DND-41 (cell line): ENCODE measurements around the gene ACE.

Source experiments
- ATAC-seq: fragments of 200-7000 bp; cut with Tn5 transposase; 3 replicates; pipeline ENCODE4 v1.9.1; 2021; ENCODE audit warnings: low read depth; ENCODE audit not compliant: insufficient read depth
- DNase-seq: peaks from one replicate; pipeline ENCODE4 v3.0.0-alpha.2; 2020
- H2AFZ ChIP-seq: 2 replicates; pipeline ENCODE4 v1.6.0; 2012; ENCODE audit warnings: low read depth, low read length
- H3K27ac ChIP-seq: 2 replicates; pipeline ENCODE4 v1.5.1; 2012; ENCODE audit warnings: low read length, inconsistent platforms
- H3K27me3 ChIP-seq: fragments of 200-600 bp; sonication (generic); 2 replicates; pipeline ENCODE4 v1.6.0; 2012; ENCODE audit warnings: low read length, mild to moderate bottlenecking, inconsistent platforms; ENCODE audit not compliant: insufficient read depth, poor library complexity
- H3K36me3 ChIP-seq: 2 replicates; pipeline ENCODE4 v1.5.1; 2012; ENCODE audit warnings: low read length, inconsistent platforms; ENCODE audit not compliant: insufficient read depth
- H3K4me1 ChIP-seq: 2 replicates; pipeline ENCODE4 v1.5.1; 2012; ENCODE audit warnings: mild to moderate bottlenecking, low read length; ENCODE audit not compliant: insufficient read depth
- H3K4me2 ChIP-seq: 2 replicates; pipeline ENCODE4 v1.6.0; 2012; ENCODE audit warnings: mild to moderate bottlenecking, moderate library complexity, low read length, inconsistent platforms; ENCODE audit not compliant: insufficient read depth
- H3K4me3 ChIP-seq, 2 experiments: fragments of 200-600 bp in 1 of 2; shearing (Covaris generic) in 1 of 2; 2 replicates each; pipeline ENCODE4 v1.5.1; 2012 to 2016; ENCODE audit warnings: inconsistent platforms in 2 of 2, low read length in 2 of 2, mild to moderate bottlenecking in 2 of 2, low read depth in 1 of 2, moderate library complexity in 1 of 2
- H3K79me2 ChIP-seq: 2 replicates; pipeline ENCODE4 v1.6.0; 2012; ENCODE audit warnings: low read length, inconsistent platforms; ENCODE audit not compliant: insufficient read depth
- H3K9ac ChIP-seq: 2 replicates; pipeline ENCODE4 v1.6.0; 2012; ENCODE audit warnings: low read depth, mild to moderate bottlenecking, inconsistent platforms, low read length, moderate library complexity
- H3K9me3 ChIP-seq: 2 replicates; pipeline ENCODE4 v1.5.1; 2012; ENCODE audit warnings: low read length, moderate library complexity, mild to moderate bottlenecking, inconsistent platforms; ENCODE audit not compliant: insufficient read depth, severe bottlenecking
- H4K20me1 ChIP-seq: 2 replicates; pipeline ENCODE4 v1.6.0; 2012; ENCODE audit warnings: low read length; ENCODE audit not compliant: insufficient read depth
- CTCF ChIP-seq: IDR thresholded peaks from 2 replicates; pipeline ENCODE4 v1.5.1; 2012; ENCODE audit warnings: borderline replicate concordance, low read length, moderate library complexity, mild to moderate bottlenecking; ENCODE audit not compliant: poor library complexity, severe bottlenecking; ENCODE audit errors: extremely low read depth
- EZH2 ChIP-seq: IDR thresholded peaks from 3 replicates; pipeline ENCODE4 v1.6.1; 2012; ENCODE audit warnings: borderline replicate concordance, low read depth, mild to moderate bottlenecking, moderate library complexity, low read length, inconsistent platforms; ENCODE audit not compliant: severe bottlenecking

ACE gene

GRCh38 chr17:63516910-63517824 lies 40.3 kb downstream of the ACE start:
- DNase-seq (no peak), ATAC-seq (no peak)
- Histone ChIP-seq H2AFZ (no peak overlapping the region), H4K20me1 (peaks cover 15% of the 10 kb centered on the region), H3K4me2 (no peak overlapping the region), H3K27ac (no peak overlapping the region), H3K79me2 (no peaks in the 10 kb centered on the region), H3K27me3 (no peaks in the 10 kb centered on the region), H3K36me3 (no peaks in the 10 kb centered on the region), H3K4me3 (no peak overlapping the region), H3K9ac (no peak overlapping the region), H3K4me1 (no peaks in the 10 kb centered on the region), H3K9me3 (no peaks in the 10 kb centered on the region)
- no peak for TF ChIP-seq CTCF
- no peak for TF ChIP-seq EZH2

DNA sequence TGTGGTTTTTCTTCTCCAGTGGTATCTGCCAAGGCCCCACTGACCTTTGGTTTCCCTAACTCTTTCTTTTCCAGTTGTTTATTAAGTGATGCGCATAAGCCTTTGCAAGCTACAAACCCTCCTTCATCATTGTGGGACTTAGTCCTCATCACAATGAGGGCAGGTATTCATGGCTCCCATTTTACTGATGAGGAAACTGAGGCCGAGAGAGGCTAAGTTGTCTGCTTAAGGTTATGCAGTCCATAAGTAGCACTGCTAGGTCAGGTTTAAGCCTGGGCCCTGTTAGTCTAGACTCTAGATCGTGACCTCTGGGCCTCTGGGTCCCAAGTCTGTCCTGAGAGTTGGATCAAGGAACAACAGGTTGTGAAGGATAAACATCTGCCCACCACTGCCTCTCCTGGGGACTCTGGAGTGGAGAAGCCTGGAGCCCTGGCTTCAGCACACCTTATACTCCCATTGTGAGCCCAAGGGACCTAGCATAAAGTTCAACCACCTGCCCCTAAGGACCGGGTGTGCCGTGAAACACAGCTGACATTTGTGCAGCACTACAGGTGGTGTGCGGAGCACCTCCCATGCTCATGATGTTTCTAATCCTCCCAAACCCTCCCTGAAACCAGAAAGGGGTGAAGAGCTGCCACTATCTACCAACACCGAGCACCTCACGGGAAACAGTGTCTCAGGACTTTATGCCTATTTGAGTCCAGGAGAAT lies 41.1 kb downstream of the ACE start:
- DNase-seq (no peak), ATAC-seq (no peak)
- H4K20me1 ChIP-seq, result peaks cover 20% of the 10 kb centered on the region
- H3K4me2 ChIP-seq, result no peak overlapping the region
- no peaks in the 10 kb centered on the region for H3K79me2 ChIP-seq
- H2AFZ ChIP-seq, result no peak overlapping the region
- H3K9ac ChIP-seq, result no peak overlapping the region
- no peaks in the 10 kb centered on the region for H3K27me3 ChIP-seq
- no peak overlapping the region for H3K27ac ChIP-seq
- H3K4me1 ChIP-seq, result no peaks in the 10 kb centered on the region
- H3K9me3 ChIP-seq, result no peaks in the 10 kb centered on the region
- no peaks in the 10 kb centered on the region for H3K36me3 ChIP-seq
- no peak overlapping the region for H3K4me3 ChIP-seq
- TF ChIP-seq CTCF (no peak), EZH2 (no peak)

DNA sequence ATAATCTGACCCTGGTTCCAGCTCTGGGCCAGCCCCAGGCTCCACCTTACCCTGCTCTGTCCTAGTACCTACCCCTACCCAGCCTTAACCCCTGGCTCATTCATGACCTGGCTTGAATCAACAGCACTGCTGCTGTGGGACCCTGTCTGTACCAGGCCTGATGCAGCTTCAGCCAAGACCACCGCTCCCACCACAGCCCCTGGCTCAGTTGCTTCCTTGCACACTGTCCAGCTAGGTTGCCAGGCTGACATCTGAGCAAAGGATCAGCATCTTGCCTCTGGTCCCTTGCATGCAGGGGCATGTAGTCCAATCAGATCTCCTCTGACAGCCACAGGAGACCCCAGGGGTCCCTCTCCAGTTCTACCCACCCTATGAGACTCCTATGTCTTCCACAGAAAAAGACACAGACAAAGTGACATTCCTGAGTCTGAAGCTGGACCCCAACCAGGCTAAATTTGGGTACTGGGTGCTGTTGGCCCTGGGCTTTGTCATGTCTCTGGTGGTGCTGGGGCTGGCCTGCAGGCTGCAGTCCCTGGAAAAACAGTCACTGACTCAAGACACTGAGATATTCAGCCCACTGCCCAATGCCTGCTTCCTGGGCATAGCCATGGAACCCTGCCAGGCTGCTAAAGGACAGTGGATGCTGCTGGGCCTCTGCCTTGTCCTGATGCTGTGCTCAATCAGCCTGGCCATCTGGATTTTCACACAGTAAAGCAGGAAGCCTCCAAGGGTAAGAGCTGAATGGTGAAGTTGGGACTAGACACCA lies 42.4 kb downstream of the ACE start:
- Histone ChIP-seq H4K20me1 (peaks cover 23% of the 10 kb centered on the region), H3K9me3 (no peaks in the 10 kb centered on the region), H3K4me1 (peaks cover 8% of the 10 kb centered on the region), H3K36me3 (no peaks in the 10 kb centered on the region), H3K4me2 (no peak overlapping the region), H2AFZ (no peak overlapping the region), H3K79me2 (no peaks in the 10 kb centered on the region), H3K4me3 (no peak overlapping the region), H3K27ac (no peak overlapping the region), H3K27me3 (peaks cover 4% of the 10 kb centered on the region), H3K9ac (no peak overlapping the region)
- TF ChIP-seq EZH2 (no peak), CTCF (no peak)
- ATAC-seq (no peak), DNase-seq (no peak)
